Tibial nerve (tissue), 4 donors: Measurements from ENCODE around the gene IGF2BP3. TPM values are rescaled to one million over a fixed set of nuclear protein-coding genes. Genes with fewer than 3 reads are reported as not detected.

Experiments used
- DNase-seq, 2 donors: peaks; one replicate each; pipeline ENCODE4 v3.0.0-alpha.2; 2019; ENCODE audit warnings: low spot score in 2 of 2
- H3K27ac ChIP-seq, 4 donors: fragments of 200-600 bp; sonication (generic) in 3 of 4; one replicate each; pipeline ENCODE4 v1.5.1; 2017 to 2019; ENCODE audit warnings: mild to moderate bottlenecking in 1 of 4
- H3K27me3 ChIP-seq, 2 donors: fragments of 200-600 bp; sonication (generic) in 1 of 2; one replicate each; pipeline versions ENCODE4 v1.5.1 to v1.6.0; 2017 to 2019
- H3K36me3 ChIP-seq, 3 donors: fragments of 200-600 bp; sonication (generic); one replicate each; pipeline ENCODE4 v1.5.1; 2018 to 2019
- H3K4me1 ChIP-seq, 4 donors: fragments of 200-600 bp; sonication (generic) in 3 of 4; one replicate each; pipeline ENCODE4 v1.5.1; 2017 to 2019
- H3K4me3 ChIP-seq, 4 donors: fragments of 200-600 bp; sonication (generic) in 3 of 4; one replicate each; pipeline ENCODE4 v1.5.1; 2017 to 2019; ENCODE audit warnings: mild to moderate bottlenecking in 1 of 4, moderate library complexity in 1 of 4
- H3K9me3 ChIP-seq, 4 donors: fragments of 200-600 bp; sonication (generic) in 3 of 4; one replicate each; pipeline ENCODE4 v1.5.1; 2017 to 2019
- CTCF ChIP-seq, 5 experiments: fragments of 200-600 bp in 3 of 5; fragments of 450-650 bp in 2 of 5; sonication (generic) in 3 of 5; IDR thresholded peaks; one replicate each; pipeline ENCODE4 v1.5.1; 2016 to 2019; ENCODE audit warnings: antibody characterized with exemption in 5 of 5, mild to moderate bottlenecking in 3 of 5, moderate library complexity in 2 of 5
- EP300 ChIP-seq, 2 donors: sonication (generic); formaldehyde crosslinking; IDR thresholded peaks; one replicate each; pipeline ENCODE4 v1.6.1; 2017; ENCODE audit warnings: antibody characterized with exemption in 2 of 2, mild to moderate bottlenecking in 1 of 2
- POLR2A ChIP-seq, 2 donors: fragments of 450-650 bp; IDR thresholded peaks; one replicate each; pipeline ENCODE4 v1.6.1; 2017; ENCODE audit warnings: antibody characterized with exemption in 2 of 2, mild to moderate bottlenecking in 2 of 2, moderate library complexity in 2 of 2
- WGBS, 2 donors: methylation state at CpG; one replicate each; pipeline ENCODE4 v1.1.5; 2018; 5-methylcytosine and 5-hydroxymethylcytosine counted together
- total RNA-seq, 4 donors: library from RNA; depleted of rRNA; stranded (reverse); fragments of >200 nt; gene quantifications; one replicate each; pipeline ENCODE4 v1.1.0, GENCODE V29; 2016

IGF2BP3 gene
- total RNA-seq, 4 donors from 2014 or later = 0.21 to 0.90 (median 0.59) TPM; not detected in 1

- no peak overlapping the region for H3K4me3 ChIP-seq
- no peaks in the 10 kb centered on the region for H3K27me3 ChIP-seq
- H3K4me1 ChIP-seq = no peaks in the 10 kb centered on the region
- no peak overlapping the region for H3K27ac ChIP-seq
- no peak for TF ChIP-seq EP300 (IDR thresholded peaks at IDR 0.05)
- no peak for TF ChIP-seq CTCF (IDR thresholded peaks at IDR 0.05)
- 85 to 87% methylated on average over 16 to 18 of the region's 18 CpGs for WGBS, 2 donors
- no peaks in the 10 kb centered on the region for H3K36me3 ChIP-seq
- no peak for DNase-seq
- no peaks in the 10 kb centered on the region for H3K9me3 ChIP-seq
Measured at GRCh38 chr7:23285657-23286646, 184.3 kb downstream of the IGF2BP3 start.

GRCh38 chr7:23284871-23285270, 185.4 kb downstream of the IGF2BP3 start:
- Histone ChIP-seq H3K9me3 (no peaks in the 10 kb centered on the region), H3K27ac (no peak overlapping the region), H3K27me3 (no peaks in the 10 kb centered on the region), H3K4me1 (no peaks in the 10 kb centered on the region), H3K4me3 (no peak overlapping the region), H3K36me3 (no peaks in the 10 kb centered on the region)
- no peak for TF ChIP-seq POLR2A (IDR thresholded peaks at IDR 0.05)
- 89 to 90% methylated on average over 2 of the region's 2 CpGs for WGBS, 2 donors
- no peak for DNase-seq

- Histone ChIP-seq H3K9me3 (no peaks in the 10 kb centered on the region), H3K4me3 (no peak overlapping the region), H3K27ac (no peak overlapping the region), H3K36me3 (peaks cover 0 to 4% (median 0%) of the 10 kb centered on the region in 3 donors), H3K27me3 (no peaks in the 10 kb centered on the region), H3K4me1 (no peaks in the 10 kb centered on the region)
- DNase-seq = no peak
- WGBS, 2 donors = 97 to 99% methylated on average over 4 of the region's 4 CpGs
- TF ChIP-seq CTCF (IDR thresholded peaks at IDR 0.05) = no peak
Measured at GRCh38 chr7:23283086-23283485, 187.2 kb downstream of the IGF2BP3 start.

GRCh38 chr7:23279819-23280525, 190.3 kb downstream of the IGF2BP3 start:
- Histone ChIP-seq H3K4me1 (no peaks in the 10 kb centered on the region), H3K27me3 (no peaks in the 10 kb centered on the region), H3K36me3 (peaks cover 0 to 4% (median 0%) of the 10 kb centered on the region in 3 donors), H3K4me3 (no peak overlapping the region), H3K27ac (no peak overlapping the region), H3K9me3 (no peaks in the 10 kb centered on the region)
- TF ChIP-seq CTCF (IDR thresholded peaks at IDR 0.05) (no peak), POLR2A (IDR thresholded peaks at IDR 0.05) (no peak), EP300 (IDR thresholded peaks at IDR 0.05) (no peak)
- DNase-seq = no peak
- 85 to 94% methylated on average over 2 of the region's 2 CpGs for WGBS, 2 donors

GRCh38 chr7:23277359-23277989, 192.8 kb downstream of the IGF2BP3 start:
- Histone ChIP-seq H3K27me3 (no peaks in the 10 kb centered on the region), H3K36me3 (peaks cover 0 to 11% (median 0%) of the 10 kb centered on the region in 3 donors), H3K27ac (no peak overlapping the region), H3K4me1 (no peaks in the 10 kb centered on the region), H3K9me3 (no peaks in the 10 kb centered on the region), H3K4me3 (no peak overlapping the region)
- WGBS, 2 donors = 35 to 36% methylated on average over 6 of the region's 6 CpGs
- TF ChIP-seq POLR2A (IDR thresholded peaks at IDR 0.05) (no peak), EP300 (IDR thresholded peaks at IDR 0.05) (no peak), CTCF (IDR thresholded peaks at IDR 0.05) (peak; percentile 32 to 69 (median 61))
- peak in 1 of 2 donors; percentile 32 for DNase-seq
